ENCODE measurements around the gene PLCB4. TPM values are rescaled to one million over a fixed set of nuclear protein-coding genes. Genes with fewer than 3 reads are reported as not detected.
A peak's percentile ranks its signal among the peaks of the same experiment; 100 is the strongest.

PLCB4 gene
- total RNA-seq, 1 donor from 2014 or later: 5.3 TPM

- DNase-seq (ENCODE audit: low read depth): no peak
Measured at GRCh38 chr20:9508696-9509178, 439.9 kb downstream of the PLCB4 start.

- DNase-seq (ENCODE audit: low read depth): no peak
Measured at GRCh38 chr20:9509246-9509645, 440.4 kb downstream of the PLCB4 start.

- DNase-seq (ENCODE audit: low read depth): no peak
Measured at GRCh38 chr20:9510911-9511310, 442.0 kb downstream of the PLCB4 start.

GRCh38 chr20:9514072-9514460, 445.2 kb downstream of the PLCB4 start:
- DNase-seq (ENCODE audit: low read depth): no peak

GRCh38 chr20:9514461-9515213, 445.8 kb downstream of the PLCB4 start, which contains the start of gene LAMP5:
LAMP5 (plus strand) TSS chr20:9514590; CDS start chr20:9514853, 263 bp downstream.
- DNase-seq (ENCODE audit: low read depth): peak; percentile 64

- DNase-seq (ENCODE audit: low read depth): no peak
Measured at GRCh38 chr20:9515214-9515585, 446.3 kb downstream of the PLCB4 start.

- DNase-seq (ENCODE audit: low read depth): no peak
Measured at GRCh38 chr20:9515741-9516233, 446.9 kb downstream of the PLCB4 start.

GRCh38 chr20:9516234-9516871, 447.5 kb downstream of the PLCB4 start:
- no peak for DNase-seq (ENCODE audit: low read depth)

- no peak for DNase-seq (ENCODE audit: low read depth)
Measured at GRCh38 chr20:9517297-9518162, 448.6 kb downstream of the PLCB4 start.

GRCh38 chr20:9518576-9519175, 449.8 kb downstream of the PLCB4 start:
- DNase-seq (ENCODE audit: low read depth): no peak

- DNase-seq (ENCODE audit: low read depth): no peak
Measured at GRCh38 chr20:9520086-9520485, 451.2 kb downstream of the PLCB4 start.

GRCh38 chr20:9523636-9524035, 454.7 kb downstream of the PLCB4 start:
- no peak for DNase-seq (ENCODE audit: low read depth)

Data from myocyte (in vitro differentiated cells).